DND-41 (cell line): ENCODE data around the gene INTS13.

Experiments
- CTCF ChIP-seq: IDR thresholded peaks from 2 replicates; pipeline ENCODE4 v1.5.1; 2012; ENCODE audit warnings: borderline replicate concordance, low read length, moderate library complexity, mild to moderate bottlenecking; ENCODE audit not compliant: poor library complexity, severe bottlenecking; ENCODE audit errors: extremely low read depth
- EZH2 ChIP-seq: IDR thresholded peaks from 3 replicates; pipeline ENCODE4 v1.6.1; 2012; ENCODE audit warnings: borderline replicate concordance, low read depth, mild to moderate bottlenecking, moderate library complexity, low read length, inconsistent platforms; ENCODE audit not compliant: severe bottlenecking

GRCh38 chr12:26919216-26919555 lies 18.6 kb downstream of the INTS13 start:
- TF ChIP-seq CTCF (no peak), EZH2 (no peak)
